GM18907 (cell line): ENCODE results near the gene CAPN15.
"Not testable (repeated sequence)": the region's sequence is repeated elsewhere in the genome, so short reads cannot be mapped to it uniquely, and the experiment has no call there.

Experiments used
- ATAC-seq: cut with Tn5 transposase; IDR thresholded peaks from one replicate; pipeline ENCODE4 v1.9.1; 2021; ENCODE audit warnings: mild to moderate bottlenecking, moderate library complexity; ENCODE audit not compliant: unreplicated experiment

CAPN15 gene

GRCh38 chr16:505479-506245 is 21.9 kb upstream of the CAPN15 start:
- ATAC-seq, result no peak

GRCh38 chr16:506246-506546 is 21.3 kb upstream of the CAPN15 start:
- no peak for ATAC-seq

- ATAC-seq, result not testable (repeated sequence)
These were observed 20.0 kb upstream of the CAPN15 start for GRCh38 chr16:507527-507926.

- ATAC-seq, result no peak
These were observed 19.5 kb upstream of the CAPN15 start for GRCh38 chr16:507996-508395.

- no peak for ATAC-seq
These were observed 18.4 kb upstream of the CAPN15 start for GRCh38 chr16:508884-509736.

- ATAC-seq, result no peak
These were observed 17.3 kb upstream of the CAPN15 start for GRCh38 chr16:510066-510825.

GRCh38 chr16:512802-513201 is 14.7 kb upstream of the CAPN15 start:
- no peak for ATAC-seq

- ATAC-seq, result no peak
These were observed 13.6 kb upstream of the CAPN15 start for GRCh38 chr16:513950-514349.

- no peak for ATAC-seq
These were observed 12.2 kb upstream of the CAPN15 start for GRCh38 chr16:515175-515938.

GRCh38 chr16:515939-516226 is 11.6 kb upstream of the CAPN15 start:
- ATAC-seq, result no peak

- no peak for ATAC-seq
These were observed 11.2 kb upstream of the CAPN15 start for GRCh38 chr16:516301-516700.

GRCh38 chr16:518858-519257 is 8.7 kb upstream of the CAPN15 start:
- ATAC-seq, result no peak

- no peak for ATAC-seq
These were observed 8.1 kb upstream of the CAPN15 start for GRCh38 chr16:519425-519824.

- no peak for ATAC-seq
These were observed 7.4 kb upstream of the CAPN15 start for GRCh38 chr16:519841-520687.

- ATAC-seq, result no peak
These were observed 6.7 kb upstream of the CAPN15 start for GRCh38 chr16:520847-521246.

- ATAC-seq, result no peak
These were observed 5.9 kb upstream of the CAPN15 start for GRCh38 chr16:521381-522210.

- ATAC-seq, result no peak
These were observed 5.0 kb upstream of the CAPN15 start for GRCh38 chr16:522320-523096.

- no peak for ATAC-seq
These were observed 4.3 kb upstream of the CAPN15 start for GRCh38 chr16:523097-523741.
